ENCODE data around the gene VPS50.

The VPS50 gene

GRCh38 chr7:93238748-93239147, 6.6 kb downstream of the VPS50 start:
- Histone ChIP-seq H3K4me3 (ENCODE audit: low read length) (no peak overlapping the region), H3F3A (ENCODE audit: control insufficient read depth, insufficient read depth) (no peaks in the 10 kb centered on the region), H3K36me3 (ENCODE audit: control insufficient read depth, low read length) (no peaks in the 10 kb centered on the region), H4K20me1 (ENCODE audit: control insufficient read depth, insufficient read depth, low read depth, low read length) (no peaks in the 10 kb centered on the region), H3K4me2 (ENCODE audit: low read length) (no peak overlapping the region), H3K4me1 (ENCODE audit: control insufficient read depth, low read length) (peaks cover under 1% of the 10 kb centered on the region), H3K27me3 (ENCODE audit: control insufficient read depth, low read length) (no peaks in the 10 kb centered on the region), H3K79me2 (ENCODE audit: control insufficient read depth, low read length) (peaks cover 43% of the 10 kb centered on the region), H3K27ac (ENCODE audit: low read depth, low read length) (no peak overlapping the region), H3K9me3 (ENCODE audit: control insufficient read depth, insufficient read depth, low read length) (no peaks in the 10 kb centered on the region), H3K9me2 (replicated peaks; ENCODE audit: control insufficient read depth, low read length) (no peaks in the 10 kb centered on the region)
- no peak for TF ChIP-seq EZH2phosphoT487 (IDR thresholded peaks at IDR 0.05; ENCODE audit: borderline replicate concordance, low read length)
- TF ChIP-seq, protein P1, sequence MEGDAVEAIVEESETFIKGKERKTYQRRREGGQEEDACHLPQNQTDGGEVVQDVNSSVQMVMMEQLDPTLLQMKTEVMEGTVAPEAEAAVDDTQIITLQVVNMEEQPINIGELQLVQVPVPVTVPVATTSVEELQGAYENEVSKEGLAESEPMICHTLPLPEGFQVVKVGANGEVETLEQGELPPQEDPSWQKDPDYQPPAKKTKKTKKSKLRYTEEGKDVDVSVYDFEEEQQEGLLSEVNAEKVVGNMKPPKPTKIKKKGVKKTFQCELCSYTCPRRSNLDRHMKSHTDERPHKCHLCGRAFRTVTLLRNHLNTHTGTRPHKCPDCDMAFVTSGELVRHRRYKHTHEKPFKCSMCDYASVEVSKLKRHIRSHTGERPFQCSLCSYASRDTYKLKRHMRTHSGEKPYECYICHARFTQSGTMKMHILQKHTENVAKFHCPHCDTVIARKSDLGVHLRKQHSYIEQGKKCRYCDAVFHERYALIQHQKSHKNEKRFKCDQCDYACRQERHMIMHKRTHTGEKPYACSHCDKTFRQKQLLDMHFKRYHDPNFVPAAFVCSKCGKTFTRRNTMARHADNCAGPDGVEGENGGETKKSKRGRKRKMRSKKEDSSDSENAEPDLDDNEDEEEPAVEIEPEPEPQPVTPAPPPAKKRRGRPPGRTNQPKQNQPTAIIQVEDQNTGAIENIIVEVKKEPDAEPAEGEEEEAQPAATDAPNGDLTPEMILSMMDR (IDR thresholded peaks at IDR 0.05; ENCODE audit: low read depth, low read length, poor library complexity, severe bottlenecking): no peak

DNA sequence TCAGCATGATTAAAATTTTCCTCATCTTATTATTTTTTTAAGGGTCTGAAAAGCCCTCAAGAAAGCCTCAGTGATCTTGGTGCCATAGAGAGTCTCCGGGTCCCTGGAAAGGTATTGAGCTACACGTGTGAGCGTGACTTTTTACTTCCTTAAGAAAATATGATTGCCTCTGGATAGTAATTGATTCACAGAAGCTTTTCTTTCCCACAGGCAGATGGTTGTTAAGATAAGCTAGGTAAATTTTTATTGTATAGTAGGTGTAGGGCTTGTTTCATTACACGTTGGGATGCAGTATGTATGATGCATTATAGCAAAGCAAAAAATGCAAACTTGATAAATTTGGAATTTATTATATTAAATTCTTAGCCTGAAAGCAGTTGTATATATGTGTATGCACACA, 7.7 kb downstream of the VPS50 start:
- Histone ChIP-seq H3F3A (ENCODE audit: control insufficient read depth, insufficient read depth) (no peaks in the 10 kb centered on the region), H3K4me2 (ENCODE audit: low read length) (no peak overlapping the region), H3K4me3 (ENCODE audit: low read length) (no peak overlapping the region), H3K4me1 (ENCODE audit: control insufficient read depth, low read length) (no peaks in the 10 kb centered on the region), H3K27me3 (ENCODE audit: control insufficient read depth, low read length) (no peaks in the 10 kb centered on the region), H3K36me3 (ENCODE audit: control insufficient read depth, low read length) (no peaks in the 10 kb centered on the region), H3K27ac (ENCODE audit: low read depth, low read length) (no peak overlapping the region), H4K20me1 (ENCODE audit: control insufficient read depth, insufficient read depth, low read depth, low read length) (no peaks in the 10 kb centered on the region), H3K9me3 (ENCODE audit: control insufficient read depth, insufficient read depth, low read length) (no peaks in the 10 kb centered on the region), H3K79me2 (ENCODE audit: control insufficient read depth, low read length) (peaks cover 33% of the 10 kb centered on the region), H3K9me2 (replicated peaks; ENCODE audit: control insufficient read depth, low read length) (no peaks in the 10 kb centered on the region)
- TF ChIP-seq EZH2phosphoT487 (IDR thresholded peaks at IDR 0.05; ENCODE audit: borderline replicate concordance, low read length): no peak
- TF ChIP-seq, protein P1 (IDR thresholded peaks at IDR 0.05; ENCODE audit: low read depth, low read length, poor library complexity, severe bottlenecking): no peak

DNA sequence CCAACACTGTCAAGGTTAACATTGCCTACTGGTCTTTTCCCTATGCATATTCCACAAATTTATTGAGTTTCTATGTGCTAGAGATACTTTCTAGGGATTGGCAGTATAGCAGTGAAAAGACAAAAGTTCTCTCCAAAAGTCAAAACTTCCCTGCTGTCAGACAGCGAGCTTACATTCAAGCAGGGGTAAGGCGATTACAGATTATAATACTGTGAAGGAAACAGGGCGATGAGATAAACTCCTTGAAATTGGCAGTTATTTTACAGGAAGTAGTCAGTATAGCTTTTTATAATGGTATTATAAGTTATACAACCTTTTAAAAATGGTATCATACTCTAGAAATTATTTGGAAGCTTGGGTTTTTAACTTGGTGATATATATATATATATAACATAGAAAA, 9.9 kb downstream of the VPS50 start:
- Histone ChIP-seq H3K27me3 (ENCODE audit: control insufficient read depth, low read length) (no peaks in the 10 kb centered on the region), H3K9me2 (replicated peaks; ENCODE audit: control insufficient read depth, low read length) (no peaks in the 10 kb centered on the region), H3F3A (ENCODE audit: control insufficient read depth, insufficient read depth) (no peaks in the 10 kb centered on the region), H3K36me3 (ENCODE audit: control insufficient read depth, low read length) (no peaks in the 10 kb centered on the region), H3K4me2 (ENCODE audit: low read length) (no peak overlapping the region), H3K79me2 (ENCODE audit: control insufficient read depth, low read length) (peaks cover 21% of the 10 kb centered on the region; the same call in 1 of the 2 replicates), H3K9me3 (ENCODE audit: control insufficient read depth, insufficient read depth, low read length) (no peaks in the 10 kb centered on the region), H3K4me3 (ENCODE audit: low read length) (no peak overlapping the region), H3K27ac (ENCODE audit: low read depth, low read length) (no peak overlapping the region), H3K4me1 (ENCODE audit: control insufficient read depth, low read length) (no peaks in the 10 kb centered on the region), H4K20me1 (ENCODE audit: control insufficient read depth, insufficient read depth, low read depth, low read length) (0 out of 2 replicates have a peak, but pooled peaks cover 7% of the 10 kb centered on the region)
- TF ChIP-seq, protein P1 (IDR thresholded peaks at IDR 0.05; ENCODE audit: low read depth, low read length, poor library complexity, severe bottlenecking): no peak
- no peak for TF ChIP-seq EZH2phosphoT487 (IDR thresholded peaks at IDR 0.05; ENCODE audit: borderline replicate concordance, low read length)

Data from DOHH2 (cell line).